GM21529 (cell line): ENCODE data around the gene PSD2.

ENCODE experiments used
- ATAC-seq: cut with Tn5 transposase; IDR thresholded peaks from one replicate; pipeline ENCODE4 v1.9.1; 2021; ENCODE audit not compliant: unreplicated experiment

Gene PSD2

DNA sequence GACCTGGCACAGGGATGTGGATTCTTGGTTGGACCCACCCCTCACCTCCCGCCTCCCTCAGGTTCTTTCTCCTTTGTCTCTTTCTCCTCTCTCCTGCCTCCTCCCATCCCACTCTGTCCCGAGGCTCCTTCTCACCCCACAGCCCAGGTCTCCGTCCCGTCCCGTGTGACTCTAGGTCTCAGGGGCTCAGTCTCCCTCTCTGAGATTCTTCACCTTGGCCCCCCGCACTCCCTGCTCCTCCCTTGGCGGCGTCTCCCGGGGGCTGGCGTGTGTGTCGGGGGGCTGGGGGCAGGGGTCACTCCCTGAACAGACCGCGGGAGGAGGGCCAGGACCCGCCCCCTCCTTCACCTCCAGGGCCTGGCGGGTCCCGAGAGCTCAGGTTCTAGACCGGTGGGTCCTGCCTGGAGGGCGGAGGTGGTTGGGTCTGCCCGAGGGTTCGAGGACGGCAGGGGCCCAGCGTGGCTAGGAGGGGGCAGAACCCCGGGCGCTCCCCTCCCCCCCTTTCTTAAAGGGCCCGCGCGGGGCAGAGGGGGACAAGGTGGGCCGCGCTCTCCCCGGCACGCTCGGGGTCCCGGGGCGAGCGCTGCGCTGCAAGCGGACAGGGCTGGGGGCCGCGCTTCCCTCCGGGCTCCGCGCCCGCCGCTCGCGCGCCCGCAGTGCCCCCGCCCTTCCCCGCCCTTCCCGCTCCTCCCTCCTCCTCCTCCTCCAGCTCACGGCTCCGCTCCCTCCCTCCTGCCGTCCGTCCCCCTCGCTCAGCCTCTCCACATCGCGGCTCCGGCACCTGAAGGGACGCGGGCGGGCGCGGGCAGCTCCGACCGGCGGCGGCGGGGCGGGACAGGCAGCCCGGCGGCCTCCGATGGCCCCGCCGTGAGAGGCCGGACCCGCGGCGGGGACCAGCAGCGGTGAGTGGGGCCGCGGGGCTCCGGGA lies at the start of gene PSD2:
Gene PSD2 (plus strand): TSS at position 735 of the 928 bp plus-strand sequence. CDS start 13,633 bp downstream, outside the sequence.
- no peak for ATAC-seq

DNA sequence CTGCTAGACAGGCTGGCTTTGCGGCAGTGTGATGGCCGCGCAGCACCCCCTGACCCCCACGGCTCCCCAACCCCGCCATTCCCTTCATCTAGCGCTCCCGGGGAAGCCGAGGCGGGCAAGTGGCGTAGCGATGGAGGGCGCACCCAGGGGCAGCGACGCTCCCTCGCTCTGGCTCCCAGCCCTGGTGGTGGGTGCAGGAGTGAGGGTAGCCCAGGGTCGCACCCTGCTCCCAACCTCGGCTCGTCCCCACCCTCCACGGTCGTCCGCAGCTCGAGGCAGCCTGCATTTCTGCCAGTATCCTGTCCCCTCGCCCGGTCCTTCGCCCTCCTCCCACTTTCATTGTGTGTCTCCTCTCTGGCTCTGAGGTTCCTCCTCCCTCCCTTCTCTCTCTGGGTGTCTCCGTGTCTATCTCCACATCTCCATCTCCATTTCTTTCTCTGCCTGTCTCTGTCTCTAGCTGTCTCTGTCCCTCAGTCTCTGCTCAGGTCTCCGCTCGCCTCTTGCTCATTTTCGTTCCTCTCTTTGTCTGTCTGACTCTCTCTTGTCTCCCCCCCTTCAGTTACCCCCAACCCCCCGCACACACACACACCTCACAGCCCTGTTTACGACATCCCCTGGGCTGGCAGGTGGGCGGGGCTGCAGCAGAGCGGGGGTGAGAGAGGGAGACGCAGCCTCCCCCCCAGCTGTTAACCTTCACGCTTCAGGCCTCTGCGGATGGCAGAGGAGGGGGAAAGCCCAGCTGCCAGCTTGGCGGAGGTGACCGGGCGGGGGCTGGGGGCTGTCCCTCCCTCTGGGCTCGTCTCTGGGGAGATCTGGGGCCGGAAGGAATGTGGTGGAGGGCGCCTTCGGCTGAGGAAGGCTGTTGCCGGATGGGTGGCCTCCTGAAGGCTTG lies 48.7 kb upstream of the PSD2 start:
- peak; percentile 38 for ATAC-seq

DNA sequence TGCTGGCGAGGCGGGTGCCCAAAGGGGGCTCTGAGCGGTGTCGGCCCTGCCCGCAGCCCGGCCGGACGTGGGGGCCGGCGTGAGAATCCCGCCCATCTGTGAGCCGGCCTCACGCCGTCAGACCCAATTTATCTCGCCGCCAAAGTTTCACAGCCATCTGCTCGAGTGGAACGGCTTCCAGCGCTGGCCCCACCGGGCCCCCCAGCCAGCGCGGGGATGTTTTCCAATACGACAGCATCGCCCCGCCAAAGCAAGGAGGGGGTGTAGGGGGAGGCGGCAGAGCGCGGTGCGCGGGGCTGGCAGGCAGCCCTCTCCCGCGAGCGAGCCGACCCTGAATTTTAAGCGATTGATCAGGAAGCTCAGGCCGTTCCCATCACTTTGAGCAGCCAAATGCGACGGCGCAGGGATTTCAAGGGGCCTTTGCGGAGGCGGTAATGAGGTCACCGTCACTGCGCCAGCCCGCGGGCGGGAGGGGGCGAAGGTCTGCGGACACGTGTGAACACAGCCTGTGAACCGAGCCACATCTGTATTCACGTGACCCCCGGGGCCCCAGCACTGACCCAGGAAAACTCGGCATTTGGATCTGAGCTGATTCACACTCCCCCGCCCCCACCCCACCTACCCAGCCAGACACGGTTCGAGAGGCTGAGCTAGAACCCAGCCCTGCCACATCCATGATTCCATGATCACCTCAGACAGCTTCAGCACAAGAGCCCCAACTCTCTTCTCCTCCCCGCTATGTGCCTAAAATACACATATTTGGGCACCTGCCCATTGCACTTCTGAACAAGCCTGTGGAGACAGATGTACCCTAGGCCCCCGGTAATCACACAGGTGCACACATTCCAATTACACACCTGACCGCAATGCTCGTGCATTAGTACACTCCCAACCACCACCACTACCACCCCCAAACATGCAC lies 47.8 kb upstream of the PSD2 start:
- peak; percentile 18 for ATAC-seq

DNA sequence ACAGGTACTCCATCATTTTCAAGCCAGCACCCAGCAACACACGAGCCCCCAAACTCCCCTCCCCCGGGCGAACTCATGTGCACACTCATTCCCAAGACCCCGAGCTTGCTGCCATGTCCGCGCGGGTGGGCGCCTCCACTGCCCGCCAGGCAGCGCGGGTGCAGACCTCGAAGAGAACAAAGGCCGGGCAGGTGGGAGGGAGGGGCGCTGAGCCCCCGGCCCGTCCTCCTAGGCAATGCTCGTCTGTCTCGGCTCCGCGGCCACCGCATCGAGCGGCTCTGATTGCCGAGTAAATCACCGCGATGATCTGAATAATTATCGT lies 47.1 kb upstream of the PSD2 start:
- no peak for ATAC-seq

DNA sequence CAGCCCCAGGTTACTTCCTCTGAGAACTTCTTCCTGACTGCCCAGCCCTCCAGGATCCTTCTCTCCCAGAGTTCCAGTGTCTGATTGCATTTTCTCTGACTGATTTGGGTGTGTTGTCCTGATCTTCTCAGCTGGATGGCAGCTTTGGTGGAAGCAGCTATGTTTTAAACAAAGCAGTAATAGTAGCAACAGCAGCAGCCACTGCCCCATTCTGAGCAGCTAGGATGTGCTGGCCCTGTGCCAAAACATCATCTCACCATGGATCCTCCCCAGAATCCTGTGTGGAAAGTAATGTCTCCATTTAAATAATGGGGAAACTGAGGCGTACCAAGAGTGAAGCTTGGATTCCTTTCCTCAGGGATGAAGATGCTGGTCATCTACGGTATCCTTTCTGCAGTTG lies 46.4 kb upstream of the PSD2 start:
- no peak for ATAC-seq

DNA sequence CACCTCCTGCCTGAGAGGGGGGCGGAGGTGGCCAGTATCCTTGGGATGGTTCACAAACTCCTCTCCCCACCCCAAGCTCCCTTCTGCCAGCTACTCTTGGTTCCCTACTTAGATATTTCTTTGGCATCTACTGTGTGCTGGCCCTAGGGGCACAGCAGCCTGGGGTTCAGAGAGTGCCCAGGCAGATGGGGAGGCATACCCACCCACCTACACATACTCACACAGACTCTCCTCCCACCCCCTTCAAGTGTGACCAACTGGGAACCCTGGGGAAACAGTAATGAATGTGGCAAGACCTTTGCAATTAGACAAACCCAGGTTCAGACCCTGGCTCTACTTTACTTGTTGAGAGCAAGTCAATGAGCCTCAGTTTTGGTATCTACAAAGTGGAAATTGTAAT lies 44.4 kb upstream of the PSD2 start:
- no peak for ATAC-seq

DNA sequence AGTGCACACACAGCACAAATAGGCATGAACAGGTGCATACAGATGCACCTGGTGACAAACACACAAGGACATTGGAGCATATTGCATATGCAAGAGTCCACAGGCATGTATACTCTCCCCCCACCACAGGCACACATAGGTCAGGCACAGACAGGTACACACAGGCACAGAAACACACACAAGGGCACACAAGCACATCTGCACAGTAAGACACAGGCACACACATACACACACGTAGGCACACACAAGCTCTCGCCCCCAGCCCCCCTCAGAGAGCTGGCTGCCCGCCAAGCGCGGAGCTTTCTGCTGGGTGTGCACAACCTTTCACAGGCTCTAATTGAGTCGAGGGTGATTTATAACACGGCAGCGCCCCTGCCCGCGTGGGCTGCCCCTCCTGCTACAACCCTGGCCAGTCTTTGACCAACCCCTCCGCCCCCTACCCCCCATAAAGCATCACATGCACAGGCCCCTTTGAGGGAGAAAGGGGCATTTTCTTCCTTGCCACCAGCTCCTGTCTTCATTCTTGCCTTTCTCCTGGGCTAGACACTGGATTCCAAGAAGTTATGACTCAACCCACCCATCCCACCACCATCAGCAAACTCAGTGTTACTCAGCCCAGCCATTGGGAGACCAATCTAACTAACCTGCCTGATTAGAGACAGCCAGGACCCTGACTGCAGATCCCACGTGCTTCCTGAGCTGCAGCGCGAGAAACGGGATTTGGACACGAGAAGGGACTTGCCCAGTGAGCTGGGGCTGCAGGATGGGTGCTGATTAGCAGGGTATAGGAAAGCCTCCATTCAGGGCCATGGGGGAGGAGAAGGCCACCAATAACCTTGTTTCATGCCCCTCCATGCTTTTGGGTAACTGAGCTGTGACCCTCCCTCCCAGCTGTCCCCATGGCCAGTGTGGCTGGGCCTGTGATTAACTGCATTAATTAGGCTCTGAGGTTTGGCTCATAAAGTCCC lies 42.8 kb upstream of the PSD2 start:
- ATAC-seq, result no peak

DNA sequence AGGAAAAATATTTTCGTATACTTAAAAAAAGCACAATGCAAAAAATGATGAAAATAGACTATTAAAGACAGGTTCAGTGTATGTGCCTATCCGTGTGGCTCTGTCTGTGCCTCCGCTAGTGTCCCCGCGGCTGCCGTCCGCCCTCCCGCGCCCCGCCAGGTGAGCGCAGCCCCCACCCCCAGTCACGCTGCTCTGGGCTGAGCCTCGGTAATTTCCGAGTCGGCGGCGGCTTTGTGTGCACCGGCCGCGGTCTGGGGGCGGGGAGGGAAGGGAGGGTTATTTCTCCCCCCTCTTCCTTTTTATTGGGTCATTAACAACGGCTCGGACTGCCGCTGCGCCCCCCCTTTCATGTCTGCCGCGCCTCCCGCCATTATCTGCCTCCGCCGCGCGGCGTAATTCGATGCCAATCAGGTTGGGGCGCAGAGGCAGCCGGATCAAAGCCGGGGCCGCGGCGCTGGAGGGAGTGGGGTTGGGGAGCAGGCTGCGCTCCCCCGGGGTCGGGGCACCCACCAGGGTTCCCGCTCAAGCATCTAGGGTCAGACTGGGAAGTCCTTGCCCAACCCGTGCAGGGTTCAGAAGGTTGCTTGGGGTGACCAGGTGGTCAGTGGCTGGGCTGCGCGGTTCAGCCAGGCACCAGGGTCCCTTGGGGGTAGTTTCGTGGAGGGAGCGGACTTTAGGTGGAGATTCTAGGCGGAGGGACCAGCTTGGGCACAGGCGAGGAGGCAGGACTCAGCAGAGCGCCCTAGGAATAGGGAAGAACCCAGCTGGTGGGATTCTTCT lies 39.5 kb upstream of the PSD2 start:
- ATAC-seq, result no peak

DNA sequence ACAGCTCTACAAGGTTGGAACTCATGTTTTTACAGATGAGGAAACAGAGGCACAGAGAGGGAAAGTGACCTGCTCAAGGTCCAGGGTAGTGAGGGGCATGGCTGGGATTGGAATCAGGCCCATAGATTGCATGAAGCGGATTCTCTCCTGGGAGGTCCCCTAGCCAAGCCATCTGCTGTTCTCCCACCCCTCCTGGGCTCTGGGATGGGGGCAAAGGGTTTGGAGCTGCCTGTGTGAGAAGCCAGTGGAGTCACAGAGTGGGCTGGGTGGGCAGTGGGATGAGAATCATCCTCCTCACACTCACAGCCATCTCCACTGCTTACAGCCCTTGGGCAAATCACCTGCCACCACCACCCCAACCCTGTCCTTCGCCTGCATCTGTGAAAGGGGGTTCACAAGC lies 38.6 kb upstream of the PSD2 start:
- no peak for ATAC-seq

DNA sequence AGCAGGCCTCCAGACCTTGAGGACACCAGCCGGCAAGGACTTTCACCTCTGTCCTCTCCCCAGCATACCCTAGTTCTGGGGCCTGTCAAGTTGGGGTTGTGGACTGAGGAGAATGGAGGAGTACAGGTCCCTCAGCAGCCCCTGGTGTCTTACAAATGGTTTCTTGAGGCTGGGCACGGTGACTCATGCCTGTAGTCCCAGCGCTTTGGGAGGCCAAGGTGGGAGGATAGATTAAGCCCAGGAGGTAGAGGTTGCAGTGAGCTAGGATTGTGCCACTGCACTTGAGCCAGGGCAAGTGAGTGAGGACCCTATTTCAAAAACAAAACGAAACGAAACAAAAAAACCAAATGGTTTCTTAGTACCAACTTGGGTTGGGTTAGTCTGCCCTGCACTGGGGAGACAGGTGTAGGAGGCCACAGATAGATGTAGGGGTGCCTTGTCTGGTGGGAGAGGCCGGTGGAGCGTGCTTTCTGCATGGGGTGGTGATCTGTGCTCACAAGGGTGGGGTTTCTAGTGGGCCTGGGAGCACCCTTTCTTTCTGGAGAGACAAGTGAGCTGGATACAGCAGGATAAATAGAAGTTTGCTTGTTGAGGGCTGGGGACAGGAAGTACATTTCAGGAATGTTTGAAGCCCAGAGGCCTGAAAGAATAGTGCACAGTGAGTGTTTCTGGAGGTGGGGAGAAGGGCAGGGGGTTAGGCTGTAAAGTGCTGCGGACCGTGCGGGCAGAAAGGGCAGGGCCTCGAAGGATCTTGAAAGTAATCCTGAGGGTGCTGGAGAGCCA lies 37.7 kb upstream of the PSD2 start:
- no peak for ATAC-seq

DNA sequence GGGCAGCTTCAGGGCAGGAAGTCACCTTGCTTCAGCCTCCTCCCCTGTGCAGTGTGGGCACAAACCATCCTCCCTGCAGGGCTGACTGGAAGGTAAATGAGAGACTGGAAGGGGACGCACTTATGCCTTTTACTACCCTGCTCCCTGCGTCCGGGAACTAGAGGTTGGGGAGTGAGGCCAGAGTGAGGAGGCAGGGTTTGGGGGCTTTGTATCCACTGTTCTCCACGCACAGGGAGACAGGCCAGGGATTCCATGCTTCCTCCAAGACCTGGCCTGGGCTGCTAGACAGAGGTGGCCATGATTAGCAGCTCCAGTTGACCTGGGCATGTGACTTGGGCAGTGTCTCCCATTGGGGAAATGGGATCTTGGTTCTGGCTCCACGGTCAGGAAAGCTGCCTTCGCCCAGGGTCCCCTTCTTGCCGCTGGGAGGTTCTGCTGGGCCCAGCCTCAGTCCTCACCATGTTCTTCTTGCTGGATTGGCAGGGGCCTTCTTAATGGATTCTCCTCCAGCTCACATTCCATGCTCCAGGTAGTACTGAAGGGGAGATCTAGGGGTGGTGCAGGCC lies 37.0 kb upstream of the PSD2 start:
- no peak for ATAC-seq

DNA sequence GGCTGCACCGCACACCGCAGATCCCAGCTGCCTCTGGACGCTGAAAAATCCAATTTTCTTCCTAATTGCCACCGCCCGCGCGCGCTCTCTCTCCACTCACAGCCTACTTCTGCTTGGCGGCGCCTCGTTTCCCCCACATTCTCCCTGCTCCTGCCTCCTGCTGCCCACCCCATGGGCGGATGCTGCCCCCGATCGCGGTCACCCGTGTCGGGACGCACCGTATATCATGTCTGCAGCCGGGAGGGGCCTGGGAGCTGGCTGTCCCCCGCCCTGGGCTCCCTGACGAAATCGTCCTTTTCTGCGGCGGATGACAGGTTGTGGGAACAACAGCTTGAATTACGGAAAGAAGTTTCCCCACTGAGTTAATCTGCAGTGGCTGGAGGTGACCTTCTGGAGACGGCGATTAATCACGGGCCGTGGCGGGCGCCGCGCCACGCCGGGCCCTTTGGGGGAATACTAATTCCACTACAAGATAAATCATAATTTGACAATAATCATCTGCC lies 36.3 kb upstream of the PSD2 start:
- no peak for ATAC-seq

DNA sequence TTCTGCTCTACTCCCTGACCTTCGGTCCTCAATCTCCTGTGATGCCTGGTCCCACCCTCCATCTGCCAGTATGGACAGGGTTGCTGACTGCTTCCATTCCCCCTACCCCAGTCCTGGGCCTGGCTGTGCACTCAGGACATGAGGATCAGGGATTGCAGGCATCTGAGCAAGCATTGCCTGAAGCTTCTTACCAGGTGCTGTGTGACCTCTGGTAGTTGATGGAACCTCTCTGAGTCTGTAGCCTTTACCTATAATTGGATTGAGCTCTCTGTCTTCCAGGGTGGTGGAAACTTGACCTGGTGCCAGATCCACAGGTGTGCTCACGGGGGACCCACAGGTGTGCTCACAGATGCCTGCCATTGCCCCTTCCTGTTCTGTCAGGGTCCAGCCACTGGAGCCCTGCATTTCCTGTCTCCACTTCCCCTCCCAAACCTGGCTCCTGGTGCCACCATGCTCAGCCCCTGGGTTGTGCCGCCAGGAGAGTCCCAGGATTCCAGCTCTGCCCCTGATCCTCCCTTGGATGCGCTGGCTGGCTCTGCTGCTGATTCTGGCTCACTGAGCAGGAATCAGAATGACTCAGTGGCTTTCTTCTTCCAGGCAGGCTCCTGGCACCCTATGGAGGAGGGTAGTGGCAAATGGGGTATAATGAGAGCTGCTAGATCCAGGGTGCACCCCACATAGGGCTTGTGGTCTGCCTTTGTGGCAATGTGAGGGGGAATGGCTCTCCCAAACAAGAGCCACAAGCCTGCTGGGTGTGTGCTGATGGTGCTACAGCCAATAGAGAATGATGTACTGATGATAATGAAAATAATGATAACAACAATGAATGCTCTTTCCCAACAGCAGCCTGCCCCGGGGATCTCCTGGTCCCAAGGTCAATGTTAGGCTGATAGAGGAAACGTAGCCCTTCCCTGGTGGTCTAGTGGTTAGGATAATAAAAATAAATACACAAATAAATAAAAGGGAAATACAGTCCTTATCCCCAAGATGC lies 35.2 kb upstream of the PSD2 start:
- no peak for ATAC-seq

DNA sequence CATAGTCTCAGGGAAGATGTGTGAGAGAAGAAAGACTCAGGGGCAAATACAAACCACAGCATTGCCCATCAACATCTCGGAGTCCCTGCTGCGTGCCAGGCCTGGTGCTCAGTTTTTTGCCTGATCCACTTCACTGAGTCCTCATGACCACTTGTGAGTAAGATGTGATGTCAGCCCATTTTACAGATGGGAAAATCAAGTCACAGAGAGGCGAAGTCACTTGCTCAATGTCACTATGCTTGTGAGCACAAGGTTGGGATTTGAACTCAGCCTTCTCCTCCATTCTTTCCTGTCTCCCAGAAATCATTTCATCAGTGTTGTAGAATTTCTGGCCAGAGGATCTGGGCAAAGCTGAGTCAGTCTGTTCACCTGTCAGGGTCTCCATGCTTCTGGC lies 34.6 kb upstream of the PSD2 start:
- no peak for ATAC-seq

DNA sequence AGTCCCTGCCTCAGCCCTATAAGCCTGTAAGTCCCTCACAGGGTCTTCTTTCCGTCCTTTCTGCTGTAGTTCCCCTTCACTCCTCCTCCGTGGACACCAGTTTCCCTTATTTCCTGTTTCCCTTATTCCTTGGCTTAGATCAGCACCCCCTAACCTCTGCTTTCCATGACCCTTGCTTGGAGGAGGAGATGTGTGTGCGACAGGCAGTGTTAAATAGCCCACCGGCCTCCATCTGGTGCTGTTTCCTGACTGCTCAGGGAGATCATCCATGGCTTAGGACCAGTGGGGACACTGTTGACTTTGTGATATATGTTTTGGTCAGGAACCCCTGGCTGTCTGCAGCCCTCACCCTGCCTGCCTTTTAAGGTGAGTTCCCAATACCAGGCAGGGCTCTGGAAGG lies 34.1 kb upstream of the PSD2 start:
- ATAC-seq, result no peak

DNA sequence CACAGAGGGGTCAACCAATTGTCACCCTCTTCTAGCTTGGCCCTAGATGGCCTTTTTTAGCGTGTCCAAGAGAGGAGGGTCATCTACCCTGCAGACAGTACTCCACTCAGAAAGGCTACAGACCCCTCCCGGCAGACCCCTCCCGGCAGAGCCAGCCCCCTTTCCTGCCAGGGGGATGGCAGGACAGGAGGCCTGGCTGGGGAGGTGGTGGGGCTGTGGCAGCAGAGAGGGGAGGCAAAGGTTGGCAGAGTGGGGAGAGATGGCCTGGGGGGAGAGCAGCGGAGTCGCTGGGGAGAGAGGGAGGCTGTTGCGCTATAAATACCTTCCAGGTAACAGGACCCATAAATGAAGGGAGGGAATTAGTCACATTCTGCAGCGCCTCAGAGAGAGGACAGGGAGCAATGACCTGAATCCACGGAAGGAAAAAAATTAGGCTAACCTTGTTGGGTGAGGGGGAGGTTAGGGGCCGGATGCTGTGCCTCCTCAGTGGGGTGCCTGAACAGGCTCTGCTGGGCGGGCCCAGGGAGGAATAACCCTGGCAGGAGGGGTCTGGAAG lies 32.9 kb upstream of the PSD2 start:
- ATAC-seq, result no peak
